ENCODE results near the gene ASB10. TPM values are rescaled to one million over a fixed set of nuclear protein-coding genes. Genes with fewer than 3 reads are reported as not detected.

The ASB10 gene
- total and polyA plus RNA-seq, 2 of the 13 experiments (the other 11 are each of a cell fraction or from before 2014, with no cell fraction given): not detected

DNA sequence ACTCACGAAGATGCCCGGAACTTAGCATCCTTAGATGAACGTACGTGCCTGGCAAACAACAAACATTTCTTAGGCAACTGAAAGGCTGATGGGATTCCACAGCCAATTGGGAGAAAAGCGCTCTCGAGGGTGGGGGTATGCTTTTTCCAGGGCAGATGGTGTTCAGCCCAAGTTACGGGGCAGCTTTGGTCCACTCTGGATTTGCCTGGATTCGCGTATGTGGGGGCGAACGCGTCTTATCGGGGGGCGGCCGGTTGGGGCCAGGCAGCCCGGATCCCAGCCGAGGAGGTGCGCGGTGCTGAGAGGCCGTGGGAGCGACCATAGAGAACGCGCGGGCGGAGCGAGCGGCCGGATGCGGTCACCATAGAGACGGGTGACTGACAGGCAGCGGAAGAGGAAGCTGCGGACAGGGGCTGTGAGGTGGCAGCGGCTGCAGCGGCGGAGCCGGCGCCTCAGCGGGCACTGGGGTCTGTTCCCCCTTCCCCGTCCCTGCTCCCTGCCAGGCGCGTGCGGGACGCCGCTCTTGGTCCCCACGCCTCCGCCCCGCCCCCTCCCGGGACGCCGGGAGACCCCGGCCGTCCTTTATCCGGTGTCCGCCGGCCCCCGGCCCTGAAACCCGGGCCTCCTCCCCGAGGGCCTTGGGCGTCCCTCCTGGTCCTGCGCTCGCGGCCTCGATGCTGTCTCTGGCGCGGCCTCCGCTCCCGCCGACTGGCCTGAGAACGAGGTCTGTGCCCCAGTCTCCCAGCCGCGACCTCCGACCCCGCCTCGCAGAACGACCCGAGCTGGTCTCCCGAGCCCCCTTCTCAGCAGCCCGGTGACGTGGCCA lies 45.3 kb upstream of the ASB10 start, which contains the start of gene CHPF2 (continued):
- TF ChIP-seq, protein P1, sequence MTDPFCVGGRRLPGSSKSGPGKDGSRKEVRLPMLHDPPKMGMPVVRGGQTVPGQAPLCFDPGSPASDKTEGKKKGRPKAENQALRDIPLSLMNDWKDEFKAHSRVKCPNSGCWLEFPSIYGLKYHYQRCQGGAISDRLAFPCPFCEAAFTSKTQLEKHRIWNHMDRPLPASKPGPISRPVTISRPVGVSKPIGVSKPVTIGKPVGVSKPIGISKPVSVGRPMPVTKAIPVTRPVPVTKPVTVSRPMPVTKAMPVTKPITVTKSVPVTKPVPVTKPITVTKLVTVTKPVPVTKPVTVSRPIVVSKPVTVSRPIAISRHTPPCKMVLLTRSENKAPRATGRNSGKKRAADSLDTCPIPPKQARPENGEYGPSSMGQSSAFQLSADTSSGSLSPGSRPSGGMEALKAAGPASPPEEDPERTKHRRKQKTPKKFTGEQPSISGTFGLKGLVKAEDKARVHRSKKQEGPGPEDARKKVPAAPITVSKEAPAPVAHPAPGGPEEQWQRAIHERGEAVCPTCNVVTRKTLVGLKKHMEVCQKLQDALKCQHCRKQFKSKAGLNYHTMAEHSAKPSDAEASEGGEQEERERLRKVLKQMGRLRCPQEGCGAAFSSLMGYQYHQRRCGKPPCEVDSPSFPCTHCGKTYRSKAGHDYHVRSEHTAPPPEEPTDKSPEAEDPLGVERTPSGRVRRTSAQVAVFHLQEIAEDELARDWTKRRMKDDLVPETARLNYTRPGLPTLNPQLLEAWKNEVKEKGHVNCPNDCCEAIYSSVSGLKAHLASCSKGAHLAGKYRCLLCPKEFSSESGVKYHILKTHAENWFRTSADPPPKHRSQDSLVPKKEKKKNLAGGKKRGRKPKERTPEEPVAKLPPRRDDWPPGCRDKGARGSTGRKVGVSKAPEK (CRISPR knock-in tag; IDR thresholded peaks at IDR 0.05; ENCODE audit: borderline replicate concordance): no peak
- TF ChIP-seq MAF1 (CRISPR knock-in tag; IDR thresholded peaks at IDR 0.05; ENCODE audit: borderline replicate concordance) (no peak), ZNF550 (CRISPR knock-in tag; IDR thresholded peaks at IDR 0.05; ENCODE audit: borderline replicate concordance) (no peak), TCF7L2 (IDR thresholded peaks at IDR 0.05; ENCODE audit: low read depth, low read length) (no peak), TOE1 (CRISPR knock-in tag; IDR thresholded peaks at IDR 0.05) (no peak), SATB2 (CRISPR knock-in tag; IDR thresholded peaks at IDR 0.05) (no peak), SIX4 (CRISPR knock-in tag; IDR thresholded peaks at IDR 0.05) (no peak), REXO4 (CRISPR knock-in tag; IDR thresholded peaks at IDR 0.05; ENCODE audit: borderline replicate concordance) (no peak), AKAP8 (CRISPR knock-in tag; IDR thresholded peaks at IDR 0.05) (peak; percentile 29; the same call in 1 of the 2 replicates), RNF2 (conservative IDR thresholded peaks at IDR 0.05; ENCODE audit: low read depth) (no peak), HNRNPH1 (optimal IDR thresholded peaks at IDR 0.05; ENCODE audit: low read depth, low read length) (no peak), MAZ (IDR thresholded peaks at IDR 0.05; ENCODE audit: borderline replicate concordance, low read depth, low read length) (no peak), MAZ (CRISPR knock-in tag; IDR thresholded peaks at IDR 0.05; ENCODE audit: low read depth) (peak; percentile 77; the same call in 1 of the 2 replicates), DPF2 (CRISPR knock-in tag; IDR thresholded peaks at IDR 0.05; ENCODE audit: borderline replicate concordance, low read depth) (no peak), ZBTB20 (CRISPR knock-in tag; IDR thresholded peaks at IDR 0.05; ENCODE audit: borderline replicate concordance, low read depth) (no peak), ZNF777 (CRISPR knock-in tag; IDR thresholded peaks at IDR 0.05) (no peak), JARID2 (CRISPR knock-in tag; IDR thresholded peaks at IDR 0.05; ENCODE audit: insufficient replicate concordance) (no peak), SCMH1 (CRISPR knock-in tag; IDR thresholded peaks at IDR 0.05; ENCODE audit: borderline replicate concordance) (no peak)
- TF ChIP-seq, protein P2, sequence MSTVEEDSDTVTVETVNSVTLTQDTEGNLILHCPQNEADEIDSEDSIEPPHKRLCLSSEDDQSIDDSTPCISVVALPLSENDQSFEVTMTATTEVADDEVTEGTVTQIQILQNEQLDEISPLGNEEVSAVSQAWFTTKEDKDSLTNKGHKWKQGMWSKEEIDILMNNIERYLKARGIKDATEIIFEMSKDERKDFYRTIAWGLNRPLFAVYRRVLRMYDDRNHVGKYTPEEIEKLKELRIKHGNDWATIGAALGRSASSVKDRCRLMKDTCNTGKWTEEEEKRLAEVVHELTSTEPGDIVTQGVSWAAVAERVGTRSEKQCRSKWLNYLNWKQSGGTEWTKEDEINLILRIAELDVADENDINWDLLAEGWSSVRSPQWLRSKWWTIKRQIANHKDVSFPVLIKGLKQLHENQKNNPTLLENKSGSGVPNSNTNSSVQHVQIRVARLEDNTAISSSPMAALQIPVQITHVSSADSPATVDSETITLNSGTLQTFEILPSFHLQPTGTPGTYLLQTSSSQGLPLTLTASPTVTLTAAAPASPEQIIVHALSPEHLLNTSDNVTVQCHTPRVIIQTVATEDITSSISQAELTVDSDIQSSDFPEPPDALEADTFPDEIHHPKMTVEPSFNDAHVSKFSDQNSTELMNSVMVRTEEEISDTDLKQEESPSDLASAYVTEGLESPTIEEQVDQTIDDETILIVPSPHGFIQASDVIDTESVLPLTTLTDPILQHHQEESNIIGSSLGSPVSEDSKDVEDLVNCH (CRISPR knock-in tag; IDR thresholded peaks at IDR 0.05): no peak
- TF ChIP-seq, protein P3, sequence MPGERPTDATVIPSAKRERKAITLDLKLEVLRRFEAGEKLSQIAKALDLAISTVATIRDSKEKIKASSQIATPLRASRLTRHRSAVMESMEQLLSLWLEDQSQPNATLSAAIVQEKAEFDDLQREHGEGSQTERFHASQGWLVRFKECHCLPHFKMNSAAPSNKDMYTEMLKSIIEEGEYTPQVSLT (CRISPR knock-in tag; IDR thresholded peaks at IDR 0.05; ENCODE audit: borderline replicate concordance, low read depth): no peak
- TF ChIP-seq, protein P4, sequence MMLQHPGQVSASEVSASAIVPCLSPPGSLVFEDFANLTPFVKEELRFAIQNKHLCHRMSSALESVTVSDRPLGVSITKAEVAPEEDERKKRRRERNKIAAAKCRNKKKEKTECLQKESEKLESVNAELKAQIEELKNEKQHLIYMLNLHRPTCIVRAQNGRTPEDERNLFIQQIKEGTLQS (CRISPR knock-in tag; IDR thresholded peaks at IDR 0.05): no peak
- TF ChIP-seq, protein P5, sequence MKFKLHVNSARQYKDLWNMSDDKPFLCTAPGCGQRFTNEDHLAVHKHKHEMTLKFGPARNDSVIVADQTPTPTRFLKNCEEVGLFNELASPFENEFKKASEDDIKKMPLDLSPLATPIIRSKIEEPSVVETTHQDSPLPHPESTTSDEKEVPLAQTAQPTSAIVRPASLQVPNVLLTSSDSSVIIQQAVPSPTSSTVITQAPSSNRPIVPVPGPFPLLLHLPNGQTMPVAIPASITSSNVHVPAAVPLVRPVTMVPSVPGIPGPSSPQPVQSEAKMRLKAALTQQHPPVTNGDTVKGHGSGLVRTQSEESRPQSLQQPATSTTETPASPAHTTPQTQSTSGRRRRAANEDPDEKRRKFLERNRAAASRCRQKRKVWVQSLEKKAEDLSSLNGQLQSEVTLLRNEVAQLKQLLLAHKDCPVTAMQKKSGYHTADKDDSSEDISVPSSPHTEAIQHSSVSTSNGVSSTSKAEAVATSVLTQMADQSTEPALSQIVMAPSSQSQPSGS (CRISPR knock-in tag; IDR thresholded peaks at IDR 0.05): no peak; the same call in 1 of the 2 replicates
